Fibroblast of skin of left quadriceps (primary cell): ENCODE measurements around the gene RBM28.

ENCODE experiments used
- DNase-seq, 2 experiments: peaks; one replicate each; pipeline ENCODE4 v3.0.0-alpha.2; 2013; ENCODE audit warnings: low read depth in 2 of 2

Gene RBM28

GRCh38 chr7:128260069-128260795 is 83.5 kb downstream of the RBM28 start:
- DNase-seq, result no peak

- DNase-seq, result no peak
These were observed 84.3 kb downstream of the RBM28 start for GRCh38 chr7:128259131-128260061.

- DNase-seq, result no peak
These were observed 86.2 kb downstream of the RBM28 start for GRCh38 chr7:128257458-128257857.

GRCh38 chr7:128255271-128255670 is 88.4 kb downstream of the RBM28 start:
- DNase-seq, result no peak

- DNase-seq, result no peak
These were observed 89.2 kb downstream of the RBM28 start for GRCh38 chr7:128254470-128254869.

- DNase-seq, result no peak
These were observed 90.0 kb downstream of the RBM28 start for GRCh38 chr7:128253701-128254100.

- DNase-seq, result no peak
These were observed 92.4 kb downstream of the RBM28 start for GRCh38 chr7:128251337-128251736.
